HG03469 (cell line): ENCODE results near the gene OTUB2.
A peak's percentile ranks its signal among the peaks of the same experiment; 100 is the strongest.
"Not testable (repeated sequence)": the region's sequence is repeated elsewhere in the genome, so short reads cannot be mapped to it uniquely, and the experiment has no call there.

ENCODE experiments used
- ATAC-seq: cut with Tn5 transposase; IDR thresholded peaks from one replicate; pipeline ENCODE4 v1.9.1; 2021; ENCODE audit warnings: mild to moderate bottlenecking, moderate library complexity, moderate number of reproducible peaks; ENCODE audit not compliant: unreplicated experiment

Gene OTUB2

GRCh38 chr14:94052662-94053061 is 26.5 kb downstream of the OTUB2 start:
- no peak for ATAC-seq

GRCh38 chr14:94054401-94054800 is 28.3 kb downstream of the OTUB2 start:
- ATAC-seq: no peak

GRCh38 chr14:94054936-94055335 is 28.8 kb downstream of the OTUB2 start:
- no peak for ATAC-seq

- ATAC-seq: no peak
Observed at GRCh38 chr14:94056579-94057308, 30.6 kb downstream of the OTUB2 start.

- ATAC-seq: no peak
Observed at GRCh38 chr14:94058128-94058673, 32.1 kb downstream of the OTUB2 start.

- no peak for ATAC-seq
Observed at GRCh38 chr14:94058674-94059138, 32.6 kb downstream of the OTUB2 start.

GRCh38 chr14:94059998-94060397 is 33.9 kb downstream of the OTUB2 start:
- no peak for ATAC-seq

- no peak for ATAC-seq
Observed at GRCh38 chr14:94062344-94062940, 36.3 kb downstream of the OTUB2 start.

GRCh38 chr14:94066089-94066676 is 40.0 kb downstream of the OTUB2 start:
- no peak for ATAC-seq

GRCh38 chr14:94072076-94072475 is 45.9 kb downstream of the OTUB2 start:
- not testable (repeated sequence) for ATAC-seq

- ATAC-seq: no peak
Observed at GRCh38 chr14:94074534-94074933, 48.4 kb downstream of the OTUB2 start.

- no peak for ATAC-seq
Observed at GRCh38 chr14:94075008-94075407, 48.9 kb downstream of the OTUB2 start.

- ATAC-seq: no peak
Observed at GRCh38 chr14:94077111-94077821, 51.1 kb downstream of the OTUB2 start.

- ATAC-seq: no peak
Observed at GRCh38 chr14:94077823-94078222, 51.7 kb downstream of the OTUB2 start.

- ATAC-seq: peak; percentile 4
Observed at GRCh38 chr14:94079891-94080620, 53.9 kb downstream of the OTUB2 start.

GRCh38 chr14:94080621-94081385 is 54.7 kb downstream of the OTUB2 start, which contains the start of the genes DDX24 and IFI27L1:
Gene DDX24 (minus strand): TSS chr14:94081202. CDS start chr14:94079742, 1,460 bp downstream.
Gene IFI27L1 (plus strand): TSS chr14:94081310. CDS start chr14:94096938, 15,628 bp downstream.
- ATAC-seq: peak; percentile 96

GRCh38 chr14:94081386-94081820 is 55.3 kb downstream of the OTUB2 start:
- ATAC-seq: peak; percentile 6

GRCh38 chr14:94087891-94088290 is 61.8 kb downstream of the OTUB2 start:
- ATAC-seq: no peak

- no peak for ATAC-seq
Observed at GRCh38 chr14:94088516-94088915, 62.4 kb downstream of the OTUB2 start.
